ENCODE measurements around the gene SLC8B1.

Gene SLC8B1

DNA sequence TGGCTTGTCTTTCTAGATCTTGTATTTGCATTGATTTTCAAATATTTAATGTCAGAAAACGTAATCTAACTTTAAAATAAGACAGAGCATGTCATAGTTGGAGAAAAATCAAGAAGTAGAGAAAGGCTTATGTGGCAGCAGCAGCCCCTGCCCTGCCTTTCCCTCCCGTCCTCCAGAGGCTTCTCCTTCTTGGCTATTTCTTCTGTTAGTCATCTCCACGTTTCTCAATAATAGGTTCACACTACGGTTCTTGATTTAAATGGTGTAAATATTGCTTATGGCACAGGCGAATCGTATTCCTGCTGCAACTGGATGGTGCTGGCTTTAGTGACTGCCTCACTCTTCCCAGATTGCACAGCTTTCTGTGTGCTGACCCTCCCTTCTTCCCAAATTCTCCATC lies 42.8 kb downstream of the SLC8B1 start:
- DNase-seq = no peak

DNA sequence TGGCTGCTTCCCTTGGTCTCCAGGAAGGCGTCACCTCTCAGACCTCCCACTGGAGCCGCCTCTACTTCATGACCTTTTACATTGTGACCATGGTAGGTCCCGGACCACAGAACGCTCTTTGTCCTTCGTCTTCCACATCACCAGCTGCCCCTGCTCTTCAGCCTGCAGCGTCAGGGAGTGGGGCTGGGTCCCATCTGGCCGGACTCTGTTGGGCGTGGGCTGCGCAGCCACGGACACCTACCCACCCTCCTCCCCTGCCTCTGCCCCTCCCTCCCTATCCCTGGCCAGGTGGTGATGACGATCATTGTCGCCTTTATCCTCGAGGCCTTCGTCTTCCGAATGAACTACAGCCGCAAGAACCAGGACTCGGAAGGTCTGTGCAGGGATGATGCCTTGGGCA lies 43.3 kb downstream of the SLC8B1 start:
- DNase-seq = no peak

- no peak for DNase-seq
Observed at GRCh38 chr12:113290506-113290905, 44.4 kb downstream of the SLC8B1 start.

GRCh38 chr12:113289361-113289760 lies 45.5 kb downstream of the SLC8B1 start:
- no peak for DNase-seq

GRCh38 chr12:113287899-113288282 lies 47.0 kb downstream of the SLC8B1 start:
- DNase-seq = no peak

GRCh38 chr12:113287146-113287898 lies 47.6 kb downstream of the SLC8B1 start:
- no peak for DNase-seq

DNA sequence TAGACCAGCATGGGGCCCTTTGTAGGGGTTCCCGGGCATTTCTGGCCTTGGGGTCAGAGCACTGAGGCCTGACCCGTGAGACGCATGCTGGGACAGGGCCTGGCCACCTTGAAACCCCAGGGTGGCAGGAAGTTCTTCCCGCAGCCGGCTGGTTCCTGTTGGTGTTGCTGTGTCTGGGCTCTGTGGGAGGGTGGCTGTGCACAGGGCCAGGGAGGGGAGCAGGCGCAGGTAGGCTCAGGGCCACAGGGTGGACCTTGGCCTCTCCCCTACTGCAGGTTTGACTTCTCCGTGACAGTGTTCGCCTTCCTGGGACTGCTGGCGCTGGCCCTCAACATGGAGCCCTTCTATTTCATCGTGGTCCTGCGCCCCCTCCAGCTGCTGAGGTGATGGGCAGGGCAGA lies 48.2 kb downstream of the SLC8B1 start:
- no peak for DNase-seq

GRCh38 chr12:113285679-113286610 lies 49.0 kb downstream of the SLC8B1 start:
- DNase-seq = no peak

DNA sequence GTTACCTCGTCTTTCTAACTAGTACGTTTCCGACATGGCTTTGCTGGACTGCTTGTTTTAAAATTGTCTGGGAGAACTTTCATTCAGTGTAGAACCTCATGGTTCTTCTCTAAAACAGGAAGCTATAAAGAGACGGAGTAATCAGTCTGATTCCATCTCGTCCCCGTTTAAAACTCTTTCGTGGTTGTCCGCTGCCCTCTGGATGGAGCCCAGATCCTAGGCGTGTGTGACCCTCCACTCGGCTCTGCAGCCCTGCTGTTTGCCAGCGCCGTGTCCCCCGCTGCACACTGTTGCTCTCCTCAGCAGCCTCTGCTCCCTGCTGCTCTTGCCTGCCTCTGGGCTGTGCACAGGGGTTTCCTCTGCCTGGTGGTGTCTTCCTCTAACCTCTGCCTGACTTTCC lies 50.2 kb downstream of the SLC8B1 start:
- DNase-seq = no peak

GRCh38 chr12:113278633-113279032 lies 56.3 kb downstream of the SLC8B1 start:
- DNase-seq = no peak

DNA sequence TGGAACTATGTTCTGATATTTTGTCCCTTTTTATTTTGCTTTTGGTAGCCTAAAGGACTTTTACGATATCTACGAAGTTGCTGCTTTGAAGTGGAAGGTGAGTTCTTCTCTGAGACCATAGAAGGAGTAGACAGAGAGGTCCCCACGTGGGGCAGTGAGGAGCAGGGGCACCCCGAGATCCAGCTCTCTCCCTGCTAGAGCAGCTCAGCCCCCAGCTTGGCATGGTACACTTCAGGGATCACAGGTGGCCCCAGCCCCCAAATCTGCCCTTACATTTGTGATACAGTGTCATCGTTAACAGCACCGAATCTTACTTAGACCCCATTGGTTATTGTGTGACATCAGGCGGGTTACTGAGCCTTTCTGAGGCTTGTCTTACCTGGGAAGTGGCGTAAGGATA lies 56.8 kb downstream of the SLC8B1 start:
- DNase-seq = no peak

GRCh38 chr12:113277511-113277910 lies 57.4 kb downstream of the SLC8B1 start:
- DNase-seq = no peak

GRCh38 chr12:113276946-113277500 lies 57.9 kb downstream of the SLC8B1 start:
- no peak for DNase-seq

DNA sequence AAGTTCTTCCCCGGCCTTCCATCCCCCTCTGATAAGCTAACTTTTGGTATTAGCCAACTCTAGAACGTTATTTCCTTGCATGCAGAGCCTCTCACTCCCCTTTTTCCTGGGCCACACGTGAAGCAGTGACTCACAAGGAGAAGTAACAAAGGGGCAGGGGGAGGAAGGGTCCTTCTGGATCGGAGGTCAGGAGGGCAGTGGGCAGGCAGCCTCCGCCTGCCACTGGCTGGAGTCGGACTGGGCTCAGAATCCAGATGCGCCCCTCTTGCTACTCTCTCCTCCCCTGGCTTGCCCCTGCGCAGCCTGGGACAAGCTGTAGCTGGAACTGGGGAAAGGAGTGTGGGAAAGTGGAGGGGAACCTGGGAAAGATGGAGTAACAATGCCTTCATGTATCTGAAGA lies 58.6 kb downstream of the SLC8B1 start:
- no peak for DNase-seq

GRCh38 chr12:113274848-113275247 lies 60.1 kb downstream of the SLC8B1 start:
- no peak for DNase-seq

DNA sequence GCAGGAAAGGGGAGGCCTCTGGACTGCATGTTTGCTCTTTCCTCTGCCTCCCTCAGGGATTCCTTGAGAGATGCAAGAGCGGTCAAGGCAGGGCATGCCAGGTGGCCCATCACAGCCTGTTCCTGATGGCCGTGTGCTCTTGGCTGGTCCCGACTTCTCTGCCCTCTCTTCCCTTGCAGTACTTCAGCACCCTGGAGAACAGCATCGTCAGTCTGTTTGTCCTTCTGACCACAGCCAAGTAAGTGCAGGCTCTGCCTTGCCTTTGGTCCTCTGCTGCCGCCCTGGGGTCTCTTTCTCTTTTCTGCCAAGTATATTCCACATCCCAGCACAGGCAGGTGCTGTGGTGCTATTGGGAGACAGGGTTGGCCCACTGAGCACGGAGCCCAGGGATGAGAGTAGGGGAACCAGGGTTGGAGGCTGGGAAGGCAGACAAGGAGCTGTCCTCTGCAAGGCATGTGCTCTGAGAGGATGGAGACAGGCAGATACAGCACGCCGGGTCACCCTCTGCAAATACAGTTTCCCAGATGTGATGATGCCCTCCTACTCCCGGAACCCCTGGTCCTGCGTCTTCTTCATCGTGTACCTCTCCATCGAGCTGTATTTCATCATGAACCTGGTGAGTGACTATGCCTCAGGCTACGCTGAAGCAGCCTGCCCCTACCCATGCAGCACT lies 61.7 kb downstream of the SLC8B1 start:
- no peak for DNase-seq

GRCh38 chr12:113271853-113272561 lies 62.9 kb downstream of the SLC8B1 start:
- DNase-seq = peak; percentile 20

DNA sequence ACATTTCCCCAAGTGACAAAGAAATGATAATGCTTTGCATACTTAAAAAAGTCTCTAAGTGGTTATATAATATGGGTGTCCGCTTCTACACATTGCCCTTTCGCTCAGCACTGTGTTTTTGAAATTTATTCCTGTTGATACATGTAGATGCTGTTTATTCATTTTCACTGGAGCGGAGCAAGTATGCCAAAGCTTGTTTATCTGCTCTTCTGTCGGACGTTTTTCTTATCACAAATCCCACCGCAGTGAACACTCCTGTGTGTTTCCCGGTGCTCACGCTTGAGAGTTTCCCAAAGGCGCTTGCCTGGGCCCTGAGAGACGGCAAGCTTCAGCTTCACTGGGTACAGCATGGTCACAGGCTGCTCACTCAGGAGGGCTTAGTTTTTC lies 63.5 kb downstream of the SLC8B1 start:
- DNase-seq = no peak

- DNase-seq = no peak
Observed at GRCh38 chr12:113270709-113271009, 64.2 kb downstream of the SLC8B1 start.

GRCh38 chr12:113269257-113269943 lies 65.5 kb downstream of the SLC8B1 start:
- DNase-seq = no peak

DNA sequence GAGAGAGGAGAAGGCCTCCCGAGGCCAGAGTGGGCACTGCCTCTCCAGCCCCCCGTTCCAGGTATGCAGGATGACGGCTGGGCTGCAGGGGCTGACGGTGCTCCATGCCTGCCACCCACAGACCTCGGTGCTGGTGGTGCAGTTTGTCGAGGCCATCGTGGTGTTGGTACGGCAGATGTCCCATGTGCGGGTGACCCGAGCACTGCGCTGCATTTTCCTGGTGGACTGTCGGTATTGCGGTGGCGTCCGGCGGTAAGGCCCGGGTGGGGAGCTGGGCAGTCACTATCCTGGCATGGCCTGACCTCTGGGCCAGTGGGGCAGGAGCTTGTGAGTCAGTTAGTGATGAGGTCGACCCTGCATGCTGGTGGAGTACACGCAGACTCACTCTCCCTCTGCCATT lies 66.3 kb downstream of the SLC8B1 start:
- DNase-seq = no peak

DNA sequence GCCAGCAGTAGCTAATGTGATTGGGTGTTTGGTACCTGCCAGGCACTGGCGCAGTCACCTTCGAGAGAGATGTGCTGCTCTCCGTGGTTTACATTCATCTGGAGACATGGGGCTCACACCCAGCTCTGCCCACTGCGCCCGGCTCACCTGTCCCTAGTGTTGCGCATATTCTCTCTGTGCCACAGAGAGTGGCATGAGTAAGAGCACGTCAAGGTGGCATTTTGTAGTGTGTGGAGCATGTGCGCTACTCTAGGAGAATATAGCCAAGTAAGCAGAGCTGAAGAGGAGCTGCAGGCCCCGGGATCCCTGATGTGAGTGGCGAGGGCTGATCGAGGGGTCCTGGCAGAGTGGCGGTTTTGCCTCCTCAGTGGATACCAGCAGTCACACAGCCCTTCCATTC lies 66.8 kb downstream of the SLC8B1 start:
- DNase-seq = no peak
